ENCODE data around the gene CACNA1S. TPM values are rescaled to one million over a fixed set of nuclear protein-coding genes. Genes with fewer than 3 reads are reported as not detected.

Gene CACNA1S
- total and polyA plus RNA-seq, 2 experiments from 2014 or later = not detected

DNA sequence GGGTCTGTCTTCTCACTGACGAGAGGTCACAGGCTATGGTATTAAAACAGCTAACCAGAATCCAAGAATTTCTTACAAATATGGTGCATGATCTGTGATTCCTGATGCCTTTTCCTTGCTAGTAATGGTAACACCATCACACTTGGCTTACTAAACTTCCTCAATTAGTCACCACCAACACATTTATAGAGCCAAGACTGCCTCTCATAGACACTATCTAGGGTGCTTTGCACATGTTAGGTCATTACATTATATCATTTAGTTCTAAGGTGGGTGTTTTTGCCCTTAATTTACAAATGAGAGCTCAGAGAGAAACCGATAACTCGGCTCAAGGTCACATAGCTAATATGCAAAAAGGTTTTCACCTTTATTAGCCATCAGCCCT is 97.4 kb downstream of the CACNA1S start:
- WGBS (ENCODE audit: low lambda C conversion rate, missing lambda C conversion rate) = 94% methylated on average over 3 of the region's 3 CpGs
- H4K20me1 ChIP-seq (ENCODE audit: insufficient read depth, poor library complexity, severe bottlenecking) = no peaks in the 10 kb centered on the region
- H3K4me1 ChIP-seq (ENCODE audit: insufficient read depth) = peaks cover 17% of the 10 kb centered on the region
- H3K36me3 ChIP-seq (replicated peaks; ENCODE audit: insufficient read depth, low read depth) = no peaks in the 10 kb centered on the region
- H3K4me3 ChIP-seq = no peak overlapping the region
- no peaks in the 10 kb centered on the region for H3K9me3 ChIP-seq (ENCODE audit: low read depth)
- TF ChIP-seq, protein P1, sequence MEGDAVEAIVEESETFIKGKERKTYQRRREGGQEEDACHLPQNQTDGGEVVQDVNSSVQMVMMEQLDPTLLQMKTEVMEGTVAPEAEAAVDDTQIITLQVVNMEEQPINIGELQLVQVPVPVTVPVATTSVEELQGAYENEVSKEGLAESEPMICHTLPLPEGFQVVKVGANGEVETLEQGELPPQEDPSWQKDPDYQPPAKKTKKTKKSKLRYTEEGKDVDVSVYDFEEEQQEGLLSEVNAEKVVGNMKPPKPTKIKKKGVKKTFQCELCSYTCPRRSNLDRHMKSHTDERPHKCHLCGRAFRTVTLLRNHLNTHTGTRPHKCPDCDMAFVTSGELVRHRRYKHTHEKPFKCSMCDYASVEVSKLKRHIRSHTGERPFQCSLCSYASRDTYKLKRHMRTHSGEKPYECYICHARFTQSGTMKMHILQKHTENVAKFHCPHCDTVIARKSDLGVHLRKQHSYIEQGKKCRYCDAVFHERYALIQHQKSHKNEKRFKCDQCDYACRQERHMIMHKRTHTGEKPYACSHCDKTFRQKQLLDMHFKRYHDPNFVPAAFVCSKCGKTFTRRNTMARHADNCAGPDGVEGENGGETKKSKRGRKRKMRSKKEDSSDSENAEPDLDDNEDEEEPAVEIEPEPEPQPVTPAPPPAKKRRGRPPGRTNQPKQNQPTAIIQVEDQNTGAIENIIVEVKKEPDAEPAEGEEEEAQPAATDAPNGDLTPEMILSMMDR (IDR thresholded peaks at IDR 0.05; ENCODE audit: poor library complexity) = no peak
- TF ChIP-seq EZH2phosphoT487 (IDR thresholded peaks at IDR 0.05; ENCODE audit: low read depth, severe bottlenecking, unreplicated experiment) (no peak), EZH2 (IDR thresholded peaks at IDR 0.05; ENCODE audit: borderline replicate concordance) (no peak)
- H3K79me2 ChIP-seq = no peaks in the 10 kb centered on the region
- no peaks in the 10 kb centered on the region for H3K27me3 ChIP-seq
- H3K27ac ChIP-seq = no peak overlapping the region
- H3K9me2 ChIP-seq (replicated peaks; ENCODE audit: insufficient read depth) = no peaks in the 10 kb centered on the region
- H2AFZ ChIP-seq = no peak overlapping the region
- H3K4me2 ChIP-seq = no peak overlapping the region
- DNase-seq (ENCODE audit: low spot score) = no peak

- no peak overlapping the region for H2AFZ ChIP-seq
- no peak overlapping the region for H3K4me2 ChIP-seq
- 84% methylated on average over 32 of the region's 33 CpGs for WGBS (ENCODE audit: low lambda C conversion rate, missing lambda C conversion rate)
- H3K27me3 ChIP-seq = no peaks in the 10 kb centered on the region
- DNase-seq (ENCODE audit: low spot score) = no peak
- no peak overlapping the region for H3K4me3 ChIP-seq
- H3K4me1 ChIP-seq (ENCODE audit: insufficient read depth) = peaks cover 16% of the 10 kb centered on the region
- H3K9me3 ChIP-seq (ENCODE audit: low read depth) = no peaks in the 10 kb centered on the region
- H3K36me3 ChIP-seq (replicated peaks; ENCODE audit: insufficient read depth, low read depth) = no peaks in the 10 kb centered on the region
- H4K20me1 ChIP-seq (ENCODE audit: insufficient read depth, poor library complexity, severe bottlenecking) = no peaks in the 10 kb centered on the region
- no peak overlapping the region for H3K27ac ChIP-seq
- H3K9me2 ChIP-seq (replicated peaks; ENCODE audit: insufficient read depth) = no peaks in the 10 kb centered on the region
- H3K79me2 ChIP-seq = no peaks in the 10 kb centered on the region
- no peak for TF ChIP-seq EZH2 (IDR thresholded peaks at IDR 0.05; ENCODE audit: borderline replicate concordance)
- TF ChIP-seq EZH2phosphoT487 (IDR thresholded peaks at IDR 0.05; ENCODE audit: low read depth, severe bottlenecking, unreplicated experiment) = no peak
Measured at GRCh38 chr1:201013991-201014815, 98.0 kb downstream of the CACNA1S start.

DNA sequence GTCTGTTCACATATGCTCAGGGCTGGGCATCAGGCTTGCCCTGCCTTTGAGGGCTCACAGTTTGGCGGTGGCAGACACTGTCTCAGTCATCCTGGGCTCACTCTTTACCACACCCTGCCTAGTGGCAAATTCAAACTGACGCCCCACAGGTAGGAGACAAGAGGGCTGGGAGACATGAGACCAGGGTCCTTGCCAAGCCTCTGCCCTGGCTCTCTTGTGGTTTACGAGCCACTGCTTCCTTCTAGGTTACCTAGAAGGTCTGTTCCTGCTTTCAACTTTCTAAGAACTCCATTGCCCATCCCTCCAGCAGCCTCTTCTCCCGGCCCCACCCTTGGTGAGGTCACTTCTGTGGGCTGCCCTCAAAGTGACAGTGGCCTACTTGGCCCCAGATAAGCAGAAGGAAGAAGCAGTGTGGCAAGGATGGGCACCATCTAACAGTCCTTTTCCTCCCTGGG is 99.2 kb downstream of the CACNA1S start:
- H3K9me3 ChIP-seq (ENCODE audit: low read depth) = no peaks in the 10 kb centered on the region
- WGBS (ENCODE audit: low lambda C conversion rate, missing lambda C conversion rate) = 84% methylated on average over 4 of the region's 4 CpGs

GRCh38 chr1:201011616-201012015 is 100.6 kb downstream of the CACNA1S start:
- H3K27me3 ChIP-seq = no peaks in the 10 kb centered on the region
- H3K9me2 ChIP-seq (replicated peaks; ENCODE audit: insufficient read depth) = no peaks in the 10 kb centered on the region
- no peak overlapping the region for H3K27ac ChIP-seq
- WGBS (ENCODE audit: low lambda C conversion rate, missing lambda C conversion rate) = 75% methylated on average over 3 of the region's 3 CpGs
- no peaks in the 10 kb centered on the region for H4K20me1 ChIP-seq (ENCODE audit: insufficient read depth, poor library complexity, severe bottlenecking)
- DNase-seq (ENCODE audit: low spot score) = no peak
- TF ChIP-seq EZH2 (IDR thresholded peaks at IDR 0.05; ENCODE audit: borderline replicate concordance) = no peak
- TF ChIP-seq, protein P1 (IDR thresholded peaks at IDR 0.05; ENCODE audit: poor library complexity) = no peak
- no peak for TF ChIP-seq EZH2phosphoT487 (IDR thresholded peaks at IDR 0.05; ENCODE audit: low read depth, severe bottlenecking, unreplicated experiment)
- H3K79me2 ChIP-seq = no peaks in the 10 kb centered on the region
- peaks cover 7% of the 10 kb centered on the region for H3K4me1 ChIP-seq (ENCODE audit: insufficient read depth)
- H2AFZ ChIP-seq = no peak overlapping the region
- H3K4me3 ChIP-seq = no peak overlapping the region
- no peak overlapping the region for H3K4me2 ChIP-seq
- H3K36me3 ChIP-seq (replicated peaks; ENCODE audit: insufficient read depth, low read depth) = no peaks in the 10 kb centered on the region
- no peaks in the 10 kb centered on the region for H3K9me3 ChIP-seq (ENCODE audit: low read depth)

More for the DNA sequence above, 99.2 kb downstream of the CACNA1S start:
- Histone ChIP-seq H3K36me3 (replicated peaks; ENCODE audit: insufficient read depth, low read depth) (no peaks in the 10 kb centered on the region), H4K20me1 (ENCODE audit: insufficient read depth, poor library complexity, severe bottlenecking) (no peaks in the 10 kb centered on the region), H3K27ac (no peak overlapping the region), H3K27me3 (no peaks in the 10 kb centered on the region), H3K4me1 (ENCODE audit: insufficient read depth) (peaks cover 16% of the 10 kb centered on the region), H3K9me2 (replicated peaks; ENCODE audit: insufficient read depth) (no peaks in the 10 kb centered on the region), H2AFZ (no peak overlapping the region), H3K4me2 (no peak overlapping the region), H3K4me3 (no peak overlapping the region), H3K79me2 (no peaks in the 10 kb centered on the region)
- no peak for DNase-seq (ENCODE audit: low spot score)
- TF ChIP-seq EZH2 (IDR thresholded peaks at IDR 0.05; ENCODE audit: borderline replicate concordance) (no peak), EZH2phosphoT487 (IDR thresholded peaks at IDR 0.05; ENCODE audit: low read depth, severe bottlenecking, unreplicated experiment) (no peak)
- TF ChIP-seq, protein P1 (IDR thresholded peaks at IDR 0.05; ENCODE audit: poor library complexity) = no peak

Measured in hepatocyte (in vitro differentiated cells).